SU-DHL-6 (cell line): ENCODE measurements around the gene ELP5.

Source experiments
- EZH2phosphoT487 ChIP-seq: fragments of 200-600 bp; sonication (generic), shearing (Covaris generic); conservative IDR thresholded peaks from 2 replicates; pipeline ENCODE4 v1.6.1; 2018; ENCODE audit warnings: mild to moderate bottlenecking, antibody characterized with exemption, low read length, moderate library complexity, mixed read lengths
- TF ChIP-seq, protein P1 (sequence below): fragments of 200-600 bp; sonication (generic); IDR thresholded peaks from one replicate; pipeline ENCODE4 v1.5.1; 2017; ENCODE audit warnings: antibody characterized with exemption, mild to moderate bottlenecking, low read length, moderate library complexity; ENCODE audit not compliant: insufficient read depth, poor library complexity, severe bottlenecking

GRCh38 chr17:7249214-7249613, 2.8 kb upstream of the ELP5 start:
- TF ChIP-seq, protein P1, sequence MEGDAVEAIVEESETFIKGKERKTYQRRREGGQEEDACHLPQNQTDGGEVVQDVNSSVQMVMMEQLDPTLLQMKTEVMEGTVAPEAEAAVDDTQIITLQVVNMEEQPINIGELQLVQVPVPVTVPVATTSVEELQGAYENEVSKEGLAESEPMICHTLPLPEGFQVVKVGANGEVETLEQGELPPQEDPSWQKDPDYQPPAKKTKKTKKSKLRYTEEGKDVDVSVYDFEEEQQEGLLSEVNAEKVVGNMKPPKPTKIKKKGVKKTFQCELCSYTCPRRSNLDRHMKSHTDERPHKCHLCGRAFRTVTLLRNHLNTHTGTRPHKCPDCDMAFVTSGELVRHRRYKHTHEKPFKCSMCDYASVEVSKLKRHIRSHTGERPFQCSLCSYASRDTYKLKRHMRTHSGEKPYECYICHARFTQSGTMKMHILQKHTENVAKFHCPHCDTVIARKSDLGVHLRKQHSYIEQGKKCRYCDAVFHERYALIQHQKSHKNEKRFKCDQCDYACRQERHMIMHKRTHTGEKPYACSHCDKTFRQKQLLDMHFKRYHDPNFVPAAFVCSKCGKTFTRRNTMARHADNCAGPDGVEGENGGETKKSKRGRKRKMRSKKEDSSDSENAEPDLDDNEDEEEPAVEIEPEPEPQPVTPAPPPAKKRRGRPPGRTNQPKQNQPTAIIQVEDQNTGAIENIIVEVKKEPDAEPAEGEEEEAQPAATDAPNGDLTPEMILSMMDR = no peak
- no peak for TF ChIP-seq EZH2phosphoT487
